ENCODE measurements around the gene OTULIN.

Gene OTULIN

DNA sequence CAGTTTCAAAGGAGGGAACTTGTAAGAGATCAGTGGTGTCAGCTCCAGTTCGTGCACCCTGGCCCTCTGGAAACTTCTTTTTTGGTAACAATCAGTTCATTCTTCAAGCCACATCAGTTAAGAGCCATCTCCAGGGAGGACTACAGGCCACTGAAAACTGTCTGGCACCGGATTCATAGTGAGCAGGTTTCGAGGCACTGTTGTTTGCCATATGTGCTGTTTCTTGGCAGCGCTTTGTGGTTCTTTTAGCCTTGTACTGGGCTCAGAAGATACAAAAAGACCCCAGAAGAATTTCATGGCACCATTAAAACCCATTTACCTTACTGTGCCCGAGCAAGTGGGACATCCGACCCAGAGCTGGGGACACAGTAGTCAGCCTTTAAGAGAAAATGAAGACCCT, 68.5 kb downstream of the OTULIN start:
- H3K4me3 ChIP-seq (ENCODE audit: low read length), result no peak overlapping the region
- no peak for DNase-seq (ENCODE audit: low read depth, low spot score)

GRCh38 chr5:14733661-14734060, 69.1 kb downstream of the OTULIN start:
- no peak for DNase-seq (ENCODE audit: low read depth, low spot score)

DNA sequence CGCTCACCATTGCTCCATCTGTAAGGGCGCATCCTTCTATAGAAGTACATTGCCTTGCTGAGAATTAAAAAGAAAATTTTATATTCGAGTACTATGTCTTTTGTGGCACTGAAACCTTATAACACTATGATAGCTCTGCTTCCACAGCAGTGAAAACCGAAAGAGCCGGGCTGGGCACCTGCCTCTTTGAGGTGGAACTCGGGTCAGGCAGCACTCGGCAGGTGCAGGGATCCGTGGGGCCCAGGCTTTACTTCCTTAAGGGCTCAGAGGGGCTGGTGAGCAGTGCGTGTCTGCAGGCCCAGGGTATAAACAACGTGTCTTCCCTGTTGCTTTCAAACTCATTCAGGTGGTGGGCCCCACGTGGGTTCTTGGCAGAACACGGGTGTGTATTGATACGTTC, 69.9 kb downstream of the OTULIN start:
- H3K4me3 ChIP-seq (ENCODE audit: low read length), result no peak overlapping the region
- no peak for DNase-seq (ENCODE audit: low read depth, low spot score)

More at GRCh38 chr5:14733661-14734060, 69.1 kb downstream of the OTULIN start:
- no peak overlapping the region for H3K4me3 ChIP-seq (ENCODE audit: low read length)

GRCh38 chr5:14735944-14736343, 71.4 kb downstream of the OTULIN start:
- no peak overlapping the region for H3K4me3 ChIP-seq (ENCODE audit: low read length)
- no peak for DNase-seq (ENCODE audit: low read depth, low spot score)

- H3K4me3 ChIP-seq (ENCODE audit: low read length), result no peak overlapping the region
- DNase-seq (ENCODE audit: low read depth, low spot score), result no peak
These were observed 72.8 kb downstream of the OTULIN start for GRCh38 chr5:14737291-14737690.

GRCh38 chr5:14738050-14738449, 73.5 kb downstream of the OTULIN start:
- DNase-seq (ENCODE audit: low read depth, low spot score), result no peak
- no peak overlapping the region for H3K4me3 ChIP-seq (ENCODE audit: low read length)

- DNase-seq (ENCODE audit: low read depth, low spot score), result no peak
- no peak overlapping the region for H3K4me3 ChIP-seq (ENCODE audit: low read length)
These were observed 75.0 kb downstream of the OTULIN start for GRCh38 chr5:14739538-14739937.

- no peak overlapping the region for H3K4me3 ChIP-seq (ENCODE audit: low read length)
- no peak for DNase-seq (ENCODE audit: low read depth, low spot score)
These were observed 75.5 kb downstream of the OTULIN start for GRCh38 chr5:14739981-14740380.

DNA sequence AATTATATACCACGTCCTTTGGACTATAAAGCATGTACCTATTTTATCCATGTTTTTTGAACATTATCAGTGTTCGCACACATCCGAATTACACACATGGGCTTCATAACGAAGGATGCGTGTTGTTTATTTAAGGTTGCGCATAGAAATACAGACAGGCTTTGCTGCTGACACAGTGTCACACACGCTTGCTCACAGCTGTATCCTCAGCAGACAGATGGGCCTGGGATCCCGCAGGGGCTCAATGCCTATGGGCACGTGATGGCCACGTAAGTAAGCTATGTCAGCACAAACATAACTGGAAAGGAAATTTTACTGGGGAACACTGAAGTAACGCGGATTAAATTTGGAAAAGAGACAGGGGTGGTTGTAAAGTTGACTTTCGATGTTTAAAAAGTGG, 76.6 kb downstream of the OTULIN start:
- DNase-seq (ENCODE audit: low read depth, low spot score), result no peak
- no peak overlapping the region for H3K4me3 ChIP-seq (ENCODE audit: low read length)

DNA sequence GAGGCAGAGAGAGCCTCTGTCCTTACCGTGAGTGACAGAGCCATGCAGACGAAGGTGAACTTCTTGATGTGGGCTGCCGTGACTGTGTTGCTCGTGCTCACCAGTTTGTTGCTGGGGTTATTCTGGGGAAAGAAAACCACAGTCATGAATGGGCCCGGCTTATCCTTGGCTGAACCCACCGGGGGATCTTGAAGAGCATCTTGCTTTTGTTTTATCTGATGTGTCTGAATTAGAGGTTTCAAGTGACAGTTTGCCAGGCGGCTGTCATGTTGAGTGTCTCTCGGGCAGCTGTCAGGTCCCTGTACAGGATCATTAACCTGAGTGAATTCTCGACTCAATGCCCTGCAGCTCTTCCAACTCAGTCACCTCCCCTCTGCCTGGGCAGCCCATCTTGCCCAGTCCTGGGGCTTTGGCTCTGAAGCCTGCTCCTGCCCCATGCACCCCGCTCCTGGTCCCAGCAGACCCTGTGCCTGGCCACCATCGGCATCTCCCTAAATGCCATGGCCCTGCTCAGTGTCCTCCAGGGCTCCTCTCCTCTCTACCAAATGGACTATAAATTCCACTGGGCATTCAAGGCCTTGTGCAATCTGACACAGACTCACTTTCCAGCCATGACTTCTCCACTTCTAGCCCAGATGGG, 77.4 kb downstream of the OTULIN start:
- no peak overlapping the region for H3K4me3 ChIP-seq (ENCODE audit: low read length)
- peak; percentile 83 for DNase-seq (ENCODE audit: low read depth, low spot score)

GRCh38 chr5:14742498-14742897, 78.0 kb downstream of the OTULIN start:
- DNase-seq (ENCODE audit: low read depth, low spot score), result peak; percentile 55
- H3K4me3 ChIP-seq (ENCODE audit: low read length), result no peak overlapping the region

DNA sequence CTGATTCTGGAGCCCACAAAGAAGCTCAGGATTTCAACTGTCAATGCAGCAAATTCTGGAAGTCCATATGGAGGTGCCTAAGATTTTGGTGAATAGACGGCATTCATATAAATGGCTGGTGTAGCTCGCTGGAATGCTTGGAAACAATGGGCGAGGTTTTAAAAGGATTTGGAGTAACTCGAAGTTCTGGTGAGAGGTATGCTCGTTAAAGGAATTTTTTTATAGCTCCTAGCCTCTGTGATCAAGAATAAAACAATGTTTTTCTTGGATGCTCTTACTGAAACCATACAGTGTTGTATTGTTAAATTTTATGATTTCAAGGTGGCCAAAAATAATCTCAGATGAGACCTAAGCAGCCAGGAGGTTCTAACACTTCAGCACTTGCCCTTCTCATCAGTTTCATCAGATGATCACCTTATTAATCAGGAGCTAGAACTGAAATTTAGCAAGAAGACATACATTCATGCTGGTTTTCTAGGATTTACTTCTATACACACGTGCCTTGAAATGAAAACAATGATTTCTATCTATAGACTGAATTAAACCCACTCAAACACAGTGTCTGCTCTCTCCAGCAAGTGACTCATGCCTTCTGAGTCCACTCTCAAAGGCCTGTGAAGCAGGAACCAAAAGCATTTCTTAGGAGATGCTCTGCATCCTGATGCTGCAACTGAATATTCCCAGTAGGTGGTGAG, 79.2 kb downstream of the OTULIN start:
- no peak for DNase-seq (ENCODE audit: low read depth, low spot score)

DNA sequence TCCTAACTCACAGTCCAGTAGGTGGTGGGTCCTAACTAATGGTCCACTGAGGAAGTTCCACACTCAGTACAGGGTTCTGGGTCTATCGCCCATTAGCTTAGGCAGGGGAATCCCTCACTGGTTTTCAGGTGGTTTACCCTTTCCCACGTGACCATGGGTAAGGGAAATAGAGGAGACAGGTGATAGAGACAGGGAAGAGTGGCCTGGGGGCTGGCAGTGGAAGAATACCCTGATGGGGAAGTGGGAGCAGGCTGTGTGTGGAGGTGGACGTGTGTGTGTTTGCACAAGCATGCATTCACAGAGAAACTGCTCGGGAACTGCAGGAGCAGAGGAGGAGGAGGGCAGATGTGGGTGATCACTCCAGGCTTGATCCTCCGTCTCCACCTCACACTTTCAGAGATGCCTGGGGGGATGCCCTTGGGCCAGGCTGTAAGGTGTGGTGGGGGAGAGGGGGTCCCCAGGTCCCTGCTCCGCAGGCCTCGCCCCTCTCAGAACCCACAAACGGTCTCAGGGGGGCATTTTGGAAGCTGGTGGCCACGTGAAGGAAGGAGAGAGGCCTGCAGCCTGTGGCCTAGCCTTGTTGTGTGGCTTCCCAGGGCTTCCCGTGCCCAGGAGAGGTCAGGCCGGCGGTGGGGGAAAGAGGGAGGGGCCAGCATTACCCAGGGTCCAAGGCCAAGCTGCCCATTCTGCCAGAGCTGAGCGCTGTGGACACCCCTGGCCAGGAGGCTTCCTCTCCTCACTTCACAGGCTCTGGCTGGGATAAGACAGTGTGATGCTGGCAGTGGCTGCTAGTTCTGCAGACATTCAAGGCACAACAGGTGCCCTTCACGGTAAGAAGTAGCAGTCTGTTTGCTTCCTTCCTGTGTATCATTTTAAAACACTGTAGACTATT, 80.0 kb downstream of the OTULIN start:
- H3K4me3 ChIP-seq (ENCODE audit: low read length), result no peak overlapping the region
- no peak for DNase-seq (ENCODE audit: low read depth, low spot score)

More for the DNA sequence above, 79.2 kb downstream of the OTULIN start:
- H3K4me3 ChIP-seq (ENCODE audit: low read length), result no peak overlapping the region

DNA sequence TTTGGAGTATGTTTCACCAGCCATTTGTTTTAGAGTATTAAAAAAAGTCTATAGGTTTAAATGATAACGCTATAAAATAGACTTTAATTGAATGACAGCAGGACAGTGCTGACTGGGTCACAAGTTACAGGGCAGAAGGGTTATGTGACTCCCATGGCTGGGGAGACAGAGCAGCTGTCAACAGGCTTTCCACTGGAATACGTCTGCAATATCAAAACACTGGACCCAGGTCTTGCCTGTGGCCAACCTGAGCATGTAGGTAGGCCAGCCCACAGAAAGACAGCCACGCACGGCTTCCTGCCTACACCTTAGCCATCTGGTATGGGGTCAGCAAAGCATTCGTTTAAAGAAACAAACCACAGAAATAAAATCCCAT, 80.7 kb downstream of the OTULIN start:
- no peak for DNase-seq (ENCODE audit: low read depth, low spot score)
- no peak overlapping the region for H3K4me3 ChIP-seq (ENCODE audit: low read length)

GRCh38 chr5:14745753-14746152, 81.2 kb downstream of the OTULIN start:
- no peak overlapping the region for H3K4me3 ChIP-seq (ENCODE audit: low read length)
- no peak for DNase-seq (ENCODE audit: low read depth, low spot score)

DNA sequence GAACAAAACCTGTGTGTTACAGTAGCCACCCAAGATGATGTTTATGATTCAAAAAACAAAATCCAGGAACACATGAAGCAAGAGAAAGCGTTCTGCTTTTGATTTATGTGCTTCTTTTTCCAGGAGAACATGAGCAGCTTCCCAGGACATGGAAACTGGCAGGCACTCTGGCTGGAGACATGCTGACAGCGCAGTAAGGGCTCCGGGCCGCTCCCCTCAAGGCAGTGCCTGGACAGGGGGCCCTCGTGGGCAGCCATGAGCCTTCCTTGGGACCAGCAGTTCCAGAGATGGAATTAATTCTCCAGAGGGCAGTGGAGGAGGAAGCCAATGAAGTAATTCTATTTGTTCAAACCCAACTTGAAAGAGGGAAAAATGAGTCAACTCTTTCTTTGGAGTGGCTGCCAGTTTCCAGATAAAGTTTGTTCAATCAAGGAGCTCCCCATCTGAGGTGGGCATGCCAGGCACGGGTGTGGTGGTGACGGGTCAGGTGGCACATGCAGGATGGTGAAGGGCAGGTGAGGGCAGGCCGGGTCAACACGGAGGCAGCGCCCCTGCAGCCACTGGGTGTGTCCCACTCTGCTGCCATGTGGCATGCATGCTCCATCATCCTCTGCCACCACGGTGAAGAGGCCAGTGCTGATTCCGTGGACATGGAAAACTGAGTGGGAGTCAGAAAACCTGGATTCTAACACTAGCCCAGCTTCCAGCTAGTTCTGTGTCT, 83.8 kb downstream of the OTULIN start:
- DNase-seq (ENCODE audit: low read depth, low spot score), result no peak
- H3K4me3 ChIP-seq (ENCODE audit: low read length), result no peak overlapping the region

Data from Jurkat, Clone E6-1 (cell line).